Activated gamma-delta T cell treated with Interleukin-2 at 50 U/mL for 16 hours (primary cell): ENCODE data around the gene UBAP2.
"Not testable (repeated sequence)": the region's sequence is repeated elsewhere in the genome, so short reads cannot be mapped to it uniquely, and the experiment has no call there.

Experiments used
- DNase-seq: peaks from one replicate; pipeline ENCODE4 v3.0.0-alpha.2; 2020

Gene UBAP2

GRCh38 chr9:33964086-33964768, 84.5 kb downstream of the UBAP2 start:
- no peak for DNase-seq

- DNase-seq, result not testable (repeated sequence)
Measured at GRCh38 chr9:33962468-33962867, 86.2 kb downstream of the UBAP2 start.

GRCh38 chr9:33959725-33960124, 89.0 kb downstream of the UBAP2 start:
- DNase-seq, result no peak

GRCh38 chr9:33956544-33956943, 92.1 kb downstream of the UBAP2 start:
- DNase-seq, result no peak

- DNase-seq, result no peak
Measured at GRCh38 chr9:33952066-33952465, 96.6 kb downstream of the UBAP2 start.

GRCh38 chr9:33950371-33950770, 98.3 kb downstream of the UBAP2 start:
- DNase-seq, result no peak

- DNase-seq, result no peak
Measured at GRCh38 chr9:33946779-33947535, 101.7 kb downstream of the UBAP2 start.

GRCh38 chr9:33943389-33943788, 105.3 kb downstream of the UBAP2 start:
- DNase-seq, result no peak

GRCh38 chr9:33942471-33943083, 106.1 kb downstream of the UBAP2 start:
- DNase-seq, result no peak

GRCh38 chr9:33939924-33940874, 108.5 kb downstream of the UBAP2 start:
- DNase-seq, result no peak

GRCh38 chr9:33934188-33934878, 114.4 kb downstream of the UBAP2 start:
- no peak for DNase-seq

GRCh38 chr9:33932078-33932807, 116.4 kb downstream of the UBAP2 start:
- DNase-seq, result no peak

GRCh38 chr9:33931326-33931725, 117.4 kb downstream of the UBAP2 start:
- DNase-seq, result no peak

GRCh38 chr9:33927694-33928093, 121.0 kb downstream of the UBAP2 start:
- no peak for DNase-seq

- no peak for DNase-seq
Measured at GRCh38 chr9:33926746-33927485, 121.8 kb downstream of the UBAP2 start.

- no peak for DNase-seq
Measured at GRCh38 chr9:33924978-33925797, 123.5 kb downstream of the UBAP2 start.

GRCh38 chr9:33923998-33924701, 124.5 kb downstream of the UBAP2 start:
- no peak for DNase-seq

GRCh38 chr9:33923079-33923478, 125.6 kb downstream of the UBAP2 start:
- DNase-seq, result no peak
